DMS79 treated with DMSO at 0.1 percent for 48 hours (cell line): ENCODE data around the gene ADCY6.

Experiments
- DNase-seq: peaks from one replicate; lab custom pipeline; 2025; lab: John Stamatoyannopoulos, UW

ADCY6 gene

GRCh38 chr12:48783432-48783831 is 5.5 kb downstream of the ADCY6 start:
- no peak for DNase-seq

- DNase-seq = no peak
Measured at GRCh38 chr12:48782457-48783395, 6.2 kb downstream of the ADCY6 start.

GRCh38 chr12:48781750-48782456 is 7.0 kb downstream of the ADCY6 start:
- no peak for DNase-seq

GRCh38 chr12:48780381-48781025 is 8.4 kb downstream of the ADCY6 start:
- no peak for DNase-seq

GRCh38 chr12:48779869-48780268 is 9.0 kb downstream of the ADCY6 start:
- no peak for DNase-seq

GRCh38 chr12:48777501-48778400 is 11.1 kb downstream of the ADCY6 start:
- no peak for DNase-seq

- DNase-seq = no peak
Measured at GRCh38 chr12:48776956-48777355, 11.9 kb downstream of the ADCY6 start.

GRCh38 chr12:48775991-48776649 is 12.8 kb downstream of the ADCY6 start:
- DNase-seq = no peak

GRCh38 chr12:48775299-48775698 is 13.6 kb downstream of the ADCY6 start:
- DNase-seq = no peak

- DNase-seq = no peak
Measured at GRCh38 chr12:48774516-48774915, 14.4 kb downstream of the ADCY6 start.

- no peak for DNase-seq
Measured at GRCh38 chr12:48773686-48774085, 15.2 kb downstream of the ADCY6 start.

GRCh38 chr12:48771588-48772112 is 17.2 kb downstream of the ADCY6 start:
- no peak for DNase-seq

- no peak for DNase-seq
Measured at GRCh38 chr12:48770756-48771155, 18.1 kb downstream of the ADCY6 start.

- no peak for DNase-seq
Measured at GRCh38 chr12:48768736-48769135, 20.2 kb downstream of the ADCY6 start.

- DNase-seq = no peak
Measured at GRCh38 chr12:48768147-48768546, 20.7 kb downstream of the ADCY6 start.

GRCh38 chr12:48767521-48767920 is 21.4 kb downstream of the ADCY6 start:
- DNase-seq = no peak

- DNase-seq = no peak
Measured at GRCh38 chr12:48767047-48767446, 21.8 kb downstream of the ADCY6 start.

GRCh38 chr12:48765753-48766162 is 23.1 kb downstream of the ADCY6 start:
- DNase-seq = no peak

- DNase-seq = no peak
Measured at GRCh38 chr12:48764521-48764920, 24.4 kb downstream of the ADCY6 start.

GRCh38 chr12:48758737-48759136 is 30.2 kb downstream of the ADCY6 start:
- no peak for DNase-seq

GRCh38 chr12:48758186-48758585 is 30.7 kb downstream of the ADCY6 start:
- no peak for DNase-seq
